ENCODE measurements around the gene ALOX15. TPM values are rescaled to one million over a fixed set of nuclear protein-coding genes. Genes with fewer than 3 reads are reported as not detected.
"Not testable (repeated sequence)": the region's sequence is repeated elsewhere in the genome, so short reads cannot be mapped to it uniquely, and the experiment has no call there.

The ALOX15 gene
- polyA plus RNA-seq, 1 donor from 2014 or later, result 0.12 TPM

DNA sequence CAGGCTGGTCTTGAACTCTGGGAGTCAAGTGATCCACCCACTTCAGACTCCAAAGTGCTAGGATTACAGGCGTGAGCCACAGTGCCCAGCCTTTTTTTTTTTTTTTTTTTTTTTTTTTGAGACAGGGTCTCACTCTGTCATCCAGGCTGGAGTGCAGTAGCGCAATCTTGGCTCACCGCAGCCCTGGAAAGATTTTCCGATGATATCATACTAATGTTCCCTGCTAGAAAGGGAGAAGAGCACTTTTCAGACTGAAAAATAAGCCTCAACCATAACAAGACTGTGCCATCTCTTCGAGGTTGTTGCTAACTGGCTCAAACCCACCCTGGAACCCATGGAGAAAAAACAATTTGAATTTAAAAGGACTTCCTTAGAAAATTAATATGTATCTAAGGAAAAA, 42.3 kb upstream of the ALOX15 start:
- not testable (repeated sequence) for H2AFZ ChIP-seq (ENCODE audit: low read depth, low read length); H3K4me3 ChIP-seq (ENCODE audit: low read length); H3K9me3 ChIP-seq (ENCODE audit: low read length); H3K36me3 ChIP-seq (ENCODE audit: insufficient read depth, low read length); H3K9me2 ChIP-seq (ENCODE audit: insufficient read depth, low read length); H3K27ac ChIP-seq (ENCODE audit: low read length); H3F3A ChIP-seq (ENCODE audit: insufficient read depth, low read length, poor library complexity, severe bottlenecking); H4K20me1 ChIP-seq (ENCODE audit: insufficient read depth); H3K4me2 ChIP-seq (ENCODE audit: low read length); H3K79me2 ChIP-seq (replicated peaks; ENCODE audit: insufficient read depth, low read length); H3K9ac ChIP-seq (ENCODE audit: low read length); H3K27me3 ChIP-seq (ENCODE audit: insufficient read depth, low read depth, low read length)

DNA sequence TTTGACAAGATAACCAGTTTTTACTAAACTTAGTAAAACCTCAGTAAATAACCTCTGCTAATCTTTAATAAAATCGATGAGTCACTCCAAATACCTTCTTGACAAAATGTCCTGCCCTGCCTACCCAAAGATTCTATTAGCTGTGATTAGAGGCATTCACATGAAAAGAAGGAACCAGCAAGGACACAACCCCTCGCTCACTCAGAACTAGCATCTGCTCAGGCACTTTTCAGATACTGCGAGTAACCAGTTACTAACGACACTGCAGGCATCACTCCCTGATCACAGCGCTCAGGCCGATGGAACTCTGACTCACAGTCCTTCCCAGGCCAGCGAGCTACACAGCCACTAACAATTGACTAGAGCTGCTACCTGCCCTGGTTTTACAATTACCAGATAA, 38.2 kb upstream of the ALOX15 start:
- H3K79me2 ChIP-seq (replicated peaks; ENCODE audit: insufficient read depth, low read length), result no peaks in the 10 kb centered on the region
- H3K27ac ChIP-seq (ENCODE audit: low read length), result no peak overlapping the region
- no peak overlapping the region for H2AFZ ChIP-seq (ENCODE audit: low read depth, low read length)
- no peak overlapping the region for H3K4me3 ChIP-seq (ENCODE audit: low read length)
- TF ChIP-seq, protein P1, sequence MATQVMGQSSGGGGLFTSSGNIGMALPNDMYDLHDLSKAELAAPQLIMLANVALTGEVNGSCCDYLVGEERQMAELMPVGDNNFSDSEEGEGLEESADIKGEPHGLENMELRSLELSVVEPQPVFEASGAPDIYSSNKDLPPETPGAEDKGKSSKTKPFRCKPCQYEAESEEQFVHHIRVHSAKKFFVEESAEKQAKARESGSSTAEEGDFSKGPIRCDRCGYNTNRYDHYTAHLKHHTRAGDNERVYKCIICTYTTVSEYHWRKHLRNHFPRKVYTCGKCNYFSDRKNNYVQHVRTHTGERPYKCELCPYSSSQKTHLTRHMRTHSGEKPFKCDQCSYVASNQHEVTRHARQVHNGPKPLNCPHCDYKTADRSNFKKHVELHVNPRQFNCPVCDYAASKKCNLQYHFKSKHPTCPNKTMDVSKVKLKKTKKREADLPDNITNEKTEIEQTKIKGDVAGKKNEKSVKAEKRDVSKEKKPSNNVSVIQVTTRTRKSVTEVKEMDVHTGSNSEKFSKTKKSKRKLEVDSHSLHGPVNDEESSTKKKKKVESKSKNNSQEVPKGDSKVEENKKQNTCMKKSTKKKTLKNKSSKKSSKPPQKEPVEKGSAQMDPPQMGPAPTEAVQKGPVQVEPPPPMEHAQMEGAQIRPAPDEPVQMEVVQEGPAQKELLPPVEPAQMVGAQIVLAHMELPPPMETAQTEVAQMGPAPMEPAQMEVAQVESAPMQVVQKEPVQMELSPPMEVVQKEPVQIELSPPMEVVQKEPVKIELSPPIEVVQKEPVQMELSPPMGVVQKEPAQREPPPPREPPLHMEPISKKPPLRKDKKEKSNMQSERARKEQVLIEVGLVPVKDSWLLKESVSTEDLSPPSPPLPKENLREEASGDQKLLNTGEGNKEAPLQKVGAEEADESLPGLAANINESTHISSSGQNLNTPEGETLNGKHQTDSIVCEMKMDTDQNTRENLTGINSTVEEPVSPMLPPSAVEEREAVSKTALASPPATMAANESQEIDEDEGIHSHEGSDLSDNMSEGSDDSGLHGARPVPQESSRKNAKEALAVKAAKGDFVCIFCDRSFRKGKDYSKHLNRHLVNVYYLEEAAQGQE (IDR thresholded peaks at IDR 0.05; ENCODE audit: borderline replicate concordance), result no peak
- TF ChIP-seq RAD21 (conservative IDR thresholded peaks at IDR 0.05), result no peak
- no peaks in the 10 kb centered on the region for H3K27me3 ChIP-seq (ENCODE audit: insufficient read depth, low read depth, low read length)
- no peaks in the 10 kb centered on the region for H3K9me3 ChIP-seq (ENCODE audit: low read length)
- no peaks in the 10 kb centered on the region for H3K36me3 ChIP-seq (ENCODE audit: insufficient read depth, low read length)
- H3K9me2 ChIP-seq (ENCODE audit: insufficient read depth, low read length), result no peaks in the 10 kb centered on the region
- no peak overlapping the region for H3K4me2 ChIP-seq (ENCODE audit: low read length)
- no peaks in the 10 kb centered on the region for H3F3A ChIP-seq (ENCODE audit: insufficient read depth, low read length, poor library complexity, severe bottlenecking)
- no peaks in the 10 kb centered on the region for H4K20me1 ChIP-seq (ENCODE audit: insufficient read depth)
- no peak overlapping the region for H3K9ac ChIP-seq (ENCODE audit: low read length)

DNA sequence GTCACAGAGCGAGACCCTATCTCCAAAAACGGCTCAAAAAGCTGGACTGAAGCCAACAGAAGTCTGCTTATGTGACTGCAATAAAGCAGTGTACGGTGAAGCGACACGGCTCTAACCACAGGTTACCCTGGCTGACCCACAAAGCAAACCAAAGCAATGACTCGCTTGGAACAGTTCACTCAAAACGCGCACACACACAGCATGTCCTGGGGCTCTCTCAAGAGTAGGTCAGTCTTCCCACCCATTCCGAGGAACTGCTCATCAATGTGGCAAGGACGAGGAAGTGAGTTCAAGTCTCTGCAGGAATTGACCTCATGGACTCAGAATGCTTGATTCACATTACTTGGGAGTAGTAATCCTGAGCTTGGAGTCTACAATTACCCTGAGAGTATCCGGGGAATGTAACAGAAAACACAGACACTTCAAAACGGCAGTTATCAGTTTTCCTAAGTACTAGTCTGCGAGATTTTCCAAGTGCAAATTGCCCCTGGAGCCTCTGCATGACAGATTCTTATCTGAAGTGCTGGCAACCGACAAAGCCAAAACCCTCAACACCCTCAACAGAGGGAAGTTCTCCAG, 37.1 kb upstream of the ALOX15 start:
- no peaks in the 10 kb centered on the region for H4K20me1 ChIP-seq (ENCODE audit: insufficient read depth)

More for the DNA sequence above, 37.1 kb upstream of the ALOX15 start:
- no peak overlapping the region for H3K9ac ChIP-seq (ENCODE audit: low read length)
- no peaks in the 10 kb centered on the region for H3K9me2 ChIP-seq (ENCODE audit: insufficient read depth, low read length)
- H3K27ac ChIP-seq (ENCODE audit: low read length), result no peak overlapping the region
- no peaks in the 10 kb centered on the region for H3F3A ChIP-seq (ENCODE audit: insufficient read depth, low read length, poor library complexity, severe bottlenecking)
- no peak overlapping the region for H3K4me2 ChIP-seq (ENCODE audit: low read length)
- no peak overlapping the region for H3K4me3 ChIP-seq (ENCODE audit: low read length)
- H3K36me3 ChIP-seq (ENCODE audit: insufficient read depth, low read length), result no peaks in the 10 kb centered on the region
- no peak overlapping the region for H2AFZ ChIP-seq (ENCODE audit: low read depth, low read length)
- no peaks in the 10 kb centered on the region for H3K9me3 ChIP-seq (ENCODE audit: low read length)
- H3K79me2 ChIP-seq (replicated peaks; ENCODE audit: insufficient read depth, low read length), result no peaks in the 10 kb centered on the region
- no peak for TF ChIP-seq SMC3 (conservative IDR thresholded peaks at IDR 0.05; ENCODE audit: poor library complexity)
- TF ChIP-seq POLR2AphosphoS5 (IDR thresholded peaks at IDR 0.05), result no peak
- no peak for TF ChIP-seq MXI1 (conservative IDR thresholded peaks at IDR 0.05; ENCODE audit: poor library complexity, severe bottlenecking)
- TF ChIP-seq, protein P2, sequence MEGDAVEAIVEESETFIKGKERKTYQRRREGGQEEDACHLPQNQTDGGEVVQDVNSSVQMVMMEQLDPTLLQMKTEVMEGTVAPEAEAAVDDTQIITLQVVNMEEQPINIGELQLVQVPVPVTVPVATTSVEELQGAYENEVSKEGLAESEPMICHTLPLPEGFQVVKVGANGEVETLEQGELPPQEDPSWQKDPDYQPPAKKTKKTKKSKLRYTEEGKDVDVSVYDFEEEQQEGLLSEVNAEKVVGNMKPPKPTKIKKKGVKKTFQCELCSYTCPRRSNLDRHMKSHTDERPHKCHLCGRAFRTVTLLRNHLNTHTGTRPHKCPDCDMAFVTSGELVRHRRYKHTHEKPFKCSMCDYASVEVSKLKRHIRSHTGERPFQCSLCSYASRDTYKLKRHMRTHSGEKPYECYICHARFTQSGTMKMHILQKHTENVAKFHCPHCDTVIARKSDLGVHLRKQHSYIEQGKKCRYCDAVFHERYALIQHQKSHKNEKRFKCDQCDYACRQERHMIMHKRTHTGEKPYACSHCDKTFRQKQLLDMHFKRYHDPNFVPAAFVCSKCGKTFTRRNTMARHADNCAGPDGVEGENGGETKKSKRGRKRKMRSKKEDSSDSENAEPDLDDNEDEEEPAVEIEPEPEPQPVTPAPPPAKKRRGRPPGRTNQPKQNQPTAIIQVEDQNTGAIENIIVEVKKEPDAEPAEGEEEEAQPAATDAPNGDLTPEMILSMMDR (IDR thresholded peaks at IDR 0.05; ENCODE audit: poor library complexity, severe bottlenecking), result no peak
- no peak for TF ChIP-seq EZH2 (IDR thresholded peaks at IDR 0.05; ENCODE audit: borderline replicate concordance, insufficient read depth, low read length, poor library complexity, severe bottlenecking)
- TF ChIP-seq RAD21 (conservative IDR thresholded peaks at IDR 0.05), result no peak
- TF ChIP-seq TAF1 (IDR thresholded peaks at IDR 0.05; ENCODE audit: low read depth), result no peak
- no peak for TF ChIP-seq EP300 (conservative IDR thresholded peaks at IDR 0.05; ENCODE audit: poor library complexity, severe bottlenecking)
- TF ChIP-seq, protein P1 (IDR thresholded peaks at IDR 0.05; ENCODE audit: borderline replicate concordance), result no peak
- H3K27me3 ChIP-seq (ENCODE audit: insufficient read depth, low read depth, low read length), result no peaks in the 10 kb centered on the region

Measured in neural cell (in vitro differentiated cells).